GM19043 (cell line): ENCODE measurements around the gene SPTLC2.

Experiments used
- ATAC-seq: cut with Tn5 transposase; IDR thresholded peaks from one replicate; pipeline ENCODE4 v1.9.1; 2021; ENCODE audit warnings: low read depth; ENCODE audit not compliant: unreplicated experiment

SPTLC2 gene

GRCh38 chr14:77623201-77623600 lies 6.8 kb upstream of the SPTLC2 start:
- no peak for ATAC-seq

DNA sequence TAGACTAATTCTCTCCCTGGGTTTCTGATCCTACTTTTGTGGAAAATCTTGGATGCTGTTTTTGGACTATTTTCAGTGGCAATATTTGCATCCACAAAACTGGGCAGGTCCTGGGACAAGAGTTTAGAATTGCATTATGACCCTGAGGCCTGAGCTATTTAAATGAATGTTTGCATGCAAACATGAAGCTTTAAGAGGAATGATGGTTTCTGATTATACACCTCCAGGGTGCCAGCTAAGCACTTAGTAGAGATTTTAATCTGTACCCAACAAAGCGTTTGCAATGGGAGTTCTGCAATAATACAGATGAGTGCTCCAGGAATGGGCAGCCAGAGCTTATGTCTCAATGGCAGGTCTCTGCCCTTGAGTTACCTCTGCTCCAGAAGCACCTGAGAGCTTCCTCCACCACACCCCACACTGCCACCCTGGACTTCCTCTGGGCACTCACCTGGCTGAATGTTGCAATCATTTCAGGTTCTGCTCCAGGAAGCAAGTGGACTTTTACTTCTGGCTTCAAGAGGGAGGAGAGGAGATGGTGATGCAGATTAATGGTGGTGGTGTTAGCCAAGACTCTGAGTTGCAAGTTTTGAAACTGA lies 6.0 kb upstream of the SPTLC2 start:
- ATAC-seq, result no peak

DNA sequence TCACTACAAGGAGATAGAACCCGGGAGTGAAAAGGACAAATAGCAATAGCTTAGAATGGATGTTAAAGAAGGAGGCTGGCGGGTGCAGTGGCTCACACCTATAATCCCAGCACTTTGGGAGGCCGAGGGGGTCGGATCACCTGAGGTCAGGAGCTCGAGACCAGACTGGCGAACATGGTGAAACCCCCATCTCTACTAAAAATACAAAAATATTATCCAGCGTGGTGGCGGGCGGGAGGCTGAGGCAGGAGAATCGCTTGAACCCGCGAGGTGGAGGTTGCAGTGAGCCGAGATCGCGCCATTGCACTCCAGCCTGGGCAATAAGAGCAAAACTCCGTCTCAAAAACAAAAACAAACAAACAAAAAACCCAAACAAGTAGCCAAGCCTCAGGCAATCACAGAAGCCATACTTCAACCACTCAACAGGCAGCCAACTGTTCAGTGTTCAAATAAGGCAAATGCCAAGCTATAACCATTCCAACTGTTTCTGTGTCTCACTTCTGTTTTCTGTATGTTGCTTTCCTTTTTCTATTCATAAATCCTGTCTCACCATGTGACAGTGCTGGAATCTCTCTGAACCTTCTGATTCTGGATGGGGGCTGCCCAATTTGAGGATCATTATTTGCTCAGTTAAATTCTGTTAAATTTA lies 3.9 kb upstream of the SPTLC2 start:
- no peak for ATAC-seq

DNA sequence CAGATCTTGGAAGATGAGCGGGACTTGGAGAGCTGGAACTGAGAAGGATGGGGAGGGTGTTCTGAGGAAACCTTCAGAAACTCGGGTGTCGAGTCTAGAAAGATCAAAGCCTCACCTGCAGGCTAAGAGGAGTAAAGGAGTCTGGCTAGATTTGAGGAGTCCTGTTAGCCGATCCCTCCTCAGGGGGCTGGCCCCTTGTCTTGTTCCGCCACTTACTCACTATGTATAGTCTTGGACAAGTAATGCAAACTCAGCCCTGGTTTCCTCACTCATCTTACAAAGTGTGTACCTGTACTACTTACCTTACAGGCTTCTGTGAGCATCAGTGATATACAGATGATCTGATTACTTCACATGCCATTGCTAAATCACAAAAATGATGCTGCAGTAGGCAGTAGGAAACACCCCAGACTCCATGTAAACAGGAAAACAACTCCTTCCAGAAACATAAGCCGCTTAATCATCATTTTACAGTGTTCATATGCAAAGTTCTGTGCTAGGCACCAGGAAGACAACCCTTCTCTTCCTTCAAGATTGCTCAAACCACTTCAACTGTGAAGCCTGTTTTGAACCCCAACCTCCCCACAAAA lies 2.0 kb upstream of the SPTLC2 start:
- no peak for ATAC-seq

DNA sequence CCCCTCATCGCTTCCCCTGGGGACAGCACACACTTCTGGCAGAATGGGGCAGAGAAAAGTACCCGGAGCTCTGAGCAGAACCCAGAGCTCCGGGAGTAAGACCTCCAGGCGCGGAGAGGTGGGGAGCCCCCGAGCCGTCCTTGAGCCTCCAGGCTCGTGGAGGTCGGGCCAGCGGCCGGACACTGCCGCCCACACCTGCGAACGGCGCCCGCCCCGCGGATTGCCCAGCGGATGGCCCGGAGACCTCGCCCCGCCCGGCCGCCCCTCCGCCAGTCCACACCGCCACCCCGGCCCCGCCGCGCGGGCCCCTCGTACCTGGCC lies 344 bp downstream of the SPTLC2 start:
- ATAC-seq, result no peak

DNA sequence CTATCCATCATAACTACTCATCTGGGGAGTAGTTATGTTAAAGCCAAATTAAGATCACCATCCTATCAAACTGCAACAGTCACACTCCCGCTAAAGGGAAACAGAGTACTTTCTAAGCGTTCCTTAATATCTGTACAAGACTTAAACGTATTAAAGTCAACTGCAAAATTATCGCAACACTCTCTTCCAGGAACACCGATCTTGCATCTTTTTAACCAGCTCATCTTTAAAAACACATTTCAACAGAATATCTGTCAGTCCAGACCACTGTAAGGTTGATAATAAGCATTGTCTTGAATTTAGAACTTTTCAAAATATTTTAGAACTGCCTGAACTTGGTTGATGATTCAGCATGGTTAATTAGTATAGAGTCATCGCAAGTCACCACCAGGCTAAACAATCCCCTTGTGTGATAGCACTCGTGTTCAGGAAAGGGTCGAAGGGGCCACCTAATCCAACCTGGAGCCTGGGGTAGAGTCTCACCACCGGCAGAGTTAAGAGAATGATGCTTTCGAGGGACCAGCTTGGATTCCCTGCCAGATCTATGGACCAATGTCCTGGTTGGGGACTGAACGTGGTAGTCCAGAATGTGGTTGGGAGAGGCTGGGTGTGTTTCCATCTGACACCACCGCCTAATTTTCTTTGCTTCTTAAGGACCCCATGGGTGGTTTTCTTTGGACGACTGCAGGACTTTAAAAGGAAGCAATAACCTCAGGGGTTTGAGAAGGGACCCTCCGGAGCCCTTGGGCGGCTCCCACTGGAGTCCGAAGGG lies 890 bp downstream of the SPTLC2 start:
- ATAC-seq, result no peak

DNA sequence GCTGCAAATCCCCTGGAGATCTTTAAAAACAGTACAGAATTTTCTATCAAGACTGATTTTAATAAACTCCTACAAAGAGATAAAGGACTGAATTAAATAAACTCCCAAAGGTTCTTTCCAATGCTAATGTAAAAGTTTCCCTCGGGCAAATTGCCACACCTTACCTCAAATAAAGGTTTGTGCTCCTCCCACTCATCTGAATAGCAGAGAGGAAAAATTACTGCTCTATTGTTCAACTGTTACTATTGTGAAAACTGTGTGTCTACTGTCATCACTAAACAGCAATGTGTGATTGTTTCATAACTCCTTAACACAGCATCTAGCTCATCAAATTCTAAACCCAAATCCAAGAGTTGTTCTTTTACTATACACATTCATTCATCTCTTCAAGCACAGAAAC lies 3.2 kb downstream of the SPTLC2 start:
- ATAC-seq, result no peak

- no peak for ATAC-seq
Measured at GRCh38 chr14:77612011-77612620, 4.3 kb downstream of the SPTLC2 start.

DNA sequence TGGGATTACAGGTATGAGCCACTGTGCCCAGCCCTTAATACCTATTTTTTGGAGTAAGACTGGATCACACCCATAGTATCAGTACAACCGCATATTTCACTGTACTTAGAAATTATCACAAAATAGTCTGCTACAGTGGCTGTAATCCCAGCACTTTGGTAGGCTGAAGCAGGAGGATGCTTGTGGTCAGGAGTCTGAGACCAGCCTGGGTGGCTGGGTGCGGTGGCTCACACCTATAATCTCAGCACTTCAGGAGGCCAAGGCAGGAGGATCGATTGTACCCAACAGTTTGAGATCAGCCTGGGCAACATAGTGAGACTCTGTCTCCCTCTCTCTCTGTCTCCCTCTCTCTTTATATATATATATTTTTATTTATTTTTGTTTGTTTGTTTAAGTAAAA lies 5.9 kb downstream of the SPTLC2 start:
- ATAC-seq, result no peak

GRCh38 chr14:77609922-77610321 lies 6.5 kb downstream of the SPTLC2 start:
- ATAC-seq, result no peak

- no peak for ATAC-seq
Measured at GRCh38 chr14:77607741-77608302, 8.6 kb downstream of the SPTLC2 start.

GRCh38 chr14:77605392-77605972 lies 11.0 kb downstream of the SPTLC2 start:
- ATAC-seq, result no peak

GRCh38 chr14:77603654-77604255 lies 12.7 kb downstream of the SPTLC2 start:
- ATAC-seq, result no peak

DNA sequence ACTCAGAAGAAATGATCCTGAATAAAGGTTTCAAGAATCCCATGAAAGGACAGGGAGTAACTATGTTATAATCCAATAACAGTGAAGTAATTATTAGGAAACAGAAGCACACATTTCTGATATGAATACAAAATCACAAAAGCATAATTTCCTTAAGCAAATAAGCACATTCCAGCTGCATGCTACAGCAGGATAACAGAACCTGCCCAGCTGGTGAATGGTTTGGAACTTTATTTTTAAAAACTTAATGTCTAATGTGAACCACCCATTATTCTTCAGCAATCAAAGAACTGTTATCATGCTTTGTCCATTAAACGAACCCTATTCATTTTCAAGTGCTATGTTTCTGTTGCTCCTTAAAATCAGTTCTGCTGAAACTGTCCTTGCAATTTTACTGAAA lies 13.4 kb downstream of the SPTLC2 start:
- no peak for ATAC-seq

- no peak for ATAC-seq
Measured at GRCh38 chr14:77601846-77602619, 14.4 kb downstream of the SPTLC2 start.

- no peak for ATAC-seq
Measured at GRCh38 chr14:77599889-77600288, 16.5 kb downstream of the SPTLC2 start.

- no peak for ATAC-seq
Measured at GRCh38 chr14:77598366-77599070, 17.9 kb downstream of the SPTLC2 start.

- peak; percentile 67 for ATAC-seq
Measured at GRCh38 chr14:77593501-77593961, 22.9 kb downstream of the SPTLC2 start.
